Gastroesophageal sphincter (tissue), 4 donors: ENCODE data around the gene SMIM17. TPM values are rescaled to one million over a fixed set of nuclear protein-coding genes. Genes with fewer than 3 reads are reported as not detected.

ENCODE experiments used
- ATAC-seq: fragments of 150-250 bp; one replicate; pipeline ENCODE4 v1.9.1; 2016; ENCODE audit warnings: mild to moderate bottlenecking, moderate library complexity
- H3K27ac ChIP-seq, 4 donors: fragments of 200-600 bp; sonication (generic) in 3 of 4; 1 replicate in 3 of 4; 2 replicates in 1 of 4; pipeline ENCODE4 v1.5.1; 2016 to 2019
- H3K27me3 ChIP-seq: fragments of 200-600 bp; sonication (generic); one replicate; pipeline ENCODE4 v1.5.1; 2019
- H3K36me3 ChIP-seq, 2 donors: fragments of 200-600 bp; sonication (generic); one replicate each; pipeline ENCODE4 v1.5.1; 2019; ENCODE audit warnings: control low read depth in 1 of 2
- H3K4me1 ChIP-seq, 3 donors: fragments of 200-600 bp; sonication (generic); 1 replicate in 2 of 3; 2 replicates in 1 of 3; pipeline ENCODE4 v1.5.1; 2016 to 2019; ENCODE audit warnings: control low read depth in 2 of 3
- H3K4me3 ChIP-seq, 2 donors: fragments of 200-600 bp; sonication (generic); one replicate each; pipeline ENCODE4 v1.5.1; 2019; ENCODE audit warnings: mild to moderate bottlenecking in 1 of 2, moderate library complexity in 1 of 2
- H3K9me3 ChIP-seq, 3 donors: fragments of 200-600 bp; sonication (generic); one replicate each; pipeline ENCODE4 v1.5.1; 2017 to 2019; ENCODE audit warnings: control low read depth in 2 of 3
- CTCF ChIP-seq, 4 experiments: fragments of 200-600 bp in 2 of 4; fragments of 450-650 bp in 2 of 4; sonication (generic) in 1 of 4; IDR thresholded peaks; one replicate each; pipeline ENCODE4 v1.5.1; 2017 to 2019; ENCODE audit warnings: antibody characterized with exemption in 4 of 4, mild to moderate bottlenecking in 2 of 4, moderate library complexity in 2 of 4
- EP300 ChIP-seq: sonication (generic); formaldehyde crosslinking; IDR thresholded peaks from one replicate; pipeline ENCODE4 v1.6.1; 2017; ENCODE audit warnings: antibody characterized with exemption, mild to moderate bottlenecking
- POLR2A ChIP-seq, 2 donors: fragments of 450-650 bp; IDR thresholded peaks; one replicate each; pipeline ENCODE4 v1.6.1; 2017; ENCODE audit warnings: antibody characterized with exemption in 2 of 2, mild to moderate bottlenecking in 2 of 2, moderate library complexity in 1 of 2
- POLR2AphosphoS5 ChIP-seq: sonication (generic); formaldehyde crosslinking; IDR thresholded peaks from one replicate; pipeline ENCODE4 v1.6.1; 2017; ENCODE audit warnings: antibody characterized with exemption
- WGBS, 2 donors: methylation state at CpG; one replicate each; pipeline ENCODE4 v1.1.5; 2018; ENCODE audit warnings: low coverage in 1 of 2; 5-methylcytosine and 5-hydroxymethylcytosine counted together
- total RNA-seq, 4 donors: library from RNA; depleted of rRNA; stranded (reverse); fragments of >200 nt; gene quantifications; one replicate each; pipeline ENCODE4 v1.1.0, GENCODE V29; 2016

SMIM17 gene
- total RNA-seq, 4 donors from 2014 or later, result 1.1 to 1.4 TPM; not detected in 2

DNA sequence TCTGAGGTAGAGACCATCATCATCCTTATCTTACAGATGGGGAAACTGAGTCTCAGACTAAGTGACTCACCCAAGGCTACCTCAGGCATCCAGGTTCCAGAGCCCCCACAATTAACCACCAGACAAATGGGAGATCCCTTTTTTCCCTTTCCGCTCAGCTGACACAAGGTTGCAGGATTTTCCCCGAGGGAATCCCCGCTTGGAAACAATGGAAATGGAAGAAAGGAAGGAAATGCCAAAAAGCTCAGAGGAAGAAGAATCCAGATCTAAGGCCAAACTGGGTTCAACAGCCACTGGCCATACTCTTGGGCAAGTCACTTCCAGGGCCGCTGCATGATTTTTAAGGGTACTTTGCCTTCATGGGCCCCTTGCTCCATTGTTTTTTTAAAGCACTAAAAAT is 46.3 kb upstream of the SMIM17 start:
- no peaks in the 10 kb centered on the region for H3K27me3 ChIP-seq
- no peak for ATAC-seq
- H3K4me3 ChIP-seq, result no peak overlapping the region
- TF ChIP-seq POLR2A (IDR thresholded peaks at IDR 0.05) (no peak), POLR2AphosphoS5 (no peak), EP300 (no peak), CTCF (IDR thresholded peaks at IDR 0.05) (no peak)
- H3K27ac ChIP-seq, result no peak overlapping the region
- 44 to 56% methylated on average over 3 to 4 of the region's 4 CpGs for WGBS, 2 donors
- peaks cover 0 to 32% (median 9%) of the 10 kb centered on the region in 3 donors for H3K4me1 ChIP-seq
- peaks cover 0 to 9% (median 0%) of the 10 kb centered on the region in 3 donors for H3K9me3 ChIP-seq
- H3K36me3 ChIP-seq, result peaks cover 0 to 26% of the 10 kb centered on the region in 2 donors

DNA sequence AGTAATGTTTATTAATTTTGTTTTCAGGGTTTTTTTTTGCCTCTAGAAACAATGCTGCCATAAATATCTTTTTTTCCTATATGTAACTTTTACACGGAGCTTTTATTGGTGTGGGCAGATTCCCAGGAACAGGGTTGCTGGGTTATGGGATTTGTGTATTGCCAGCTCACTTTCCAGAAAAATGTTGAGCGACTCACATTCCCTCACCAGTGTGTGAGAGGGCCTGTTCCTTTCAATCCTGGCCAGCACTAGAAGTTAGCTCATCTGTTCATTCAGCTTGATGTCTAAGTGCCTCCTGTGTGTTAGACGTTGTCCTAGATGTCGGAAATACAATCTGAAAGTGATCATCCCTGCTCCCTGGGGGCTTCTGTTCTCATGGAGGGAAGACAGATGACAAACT is 45.3 kb upstream of the SMIM17 start:
- no peak overlapping the region for H3K4me3 ChIP-seq
- 60 to 83% methylated on average over 1 of the region's 4 CpGs for WGBS, 2 donors
- no peaks in the 10 kb centered on the region for H3K27me3 ChIP-seq
- no peak overlapping the region for H3K27ac ChIP-seq
- ATAC-seq, result no peak
- peaks cover 0 to 36% of the 10 kb centered on the region in 2 donors for H3K36me3 ChIP-seq
- peaks cover 0 to 16% (median 0%) of the 10 kb centered on the region in 3 donors for H3K9me3 ChIP-seq
- TF ChIP-seq POLR2A (IDR thresholded peaks at IDR 0.05), result no peak
- TF ChIP-seq CTCF (IDR thresholded peaks at IDR 0.05), result no peak
- no peak for TF ChIP-seq POLR2AphosphoS5
- TF ChIP-seq EP300, result no peak
- peaks cover 0 to 32% (median 9%) of the 10 kb centered on the region in 3 donors for H3K4me1 ChIP-seq

GRCh38 chr19:56601375-56601774 is 41.6 kb upstream of the SMIM17 start:
- TF ChIP-seq POLR2A (IDR thresholded peaks at IDR 0.05), result no peak
- no peak for TF ChIP-seq CTCF (IDR thresholded peaks at IDR 0.05)
- no peak for TF ChIP-seq EP300
- no peak for TF ChIP-seq POLR2AphosphoS5
- WGBS, 2 donors, result 90% methylated on average over 2 of the region's 3 CpGs; no CpG with 5 or more reads in 1 of the 2 donors
- Histone ChIP-seq H3K4me1 (peaks cover 0 to 22% (median 3%) of the 10 kb centered on the region in 3 donors), H3K27ac (no peak overlapping the region), H3K4me3 (no peak overlapping the region), H3K27me3 (no peaks in the 10 kb centered on the region), H3K36me3 (peaks cover 0 to 67% of the 10 kb centered on the region in 2 donors), H3K9me3 (peaks cover 0 to 51% (median 0%) of the 10 kb centered on the region in 3 donors)
- no peak for ATAC-seq

GRCh38 chr19:56603829-56604228 is 39.1 kb upstream of the SMIM17 start:
- Histone ChIP-seq H3K36me3 (peaks cover 0 to 62% of the 10 kb centered on the region in 2 donors), H3K27ac (no peak overlapping the region), H3K27me3 (no peaks in the 10 kb centered on the region), H3K4me3 (no peak overlapping the region), H3K9me3 (peaks cover 0 to 68% (median 0%) of the 10 kb centered on the region in 3 donors), H3K4me1 (peaks cover 0 to 5% (median 0%) of the 10 kb centered on the region in 3 donors)
- 82 to 91% methylated on average over 1 to 6 of the region's 6 CpGs for WGBS, 2 donors
- TF ChIP-seq POLR2A (IDR thresholded peaks at IDR 0.05) (no peak), POLR2AphosphoS5 (no peak), CTCF (IDR thresholded peaks at IDR 0.05) (no peak), EP300 (no peak)
- ATAC-seq, result no peak

GRCh38 chr19:56608274-56608964 is 34.5 kb upstream of the SMIM17 start:
- no peaks in the 10 kb centered on the region for H3K4me1 ChIP-seq
- H3K9me3 ChIP-seq, result peaks cover 0 to 67% (median 0%) of the 10 kb centered on the region in 3 donors
- TF ChIP-seq POLR2A (IDR thresholded peaks at IDR 0.05) (no peak), CTCF (IDR thresholded peaks at IDR 0.05) (no peak), POLR2AphosphoS5 (no peak), EP300 (no peak)
- no peak for ATAC-seq
- H3K36me3 ChIP-seq, result peaks cover 0 to 71% of the 10 kb centered on the region in 2 donors
- WGBS, 2 donors, result 50 to 90% methylated on average over 2 to 8 of the region's 8 CpGs
- no peak overlapping the region for H3K27ac ChIP-seq
- H3K27me3 ChIP-seq, result no peaks in the 10 kb centered on the region
- no peak overlapping the region for H3K4me3 ChIP-seq
